CD4-positive, alpha-beta T cell treated with Interferon gamma for 1 hour (primary cell): ENCODE results near the gene DYSF.
"Not testable (repeated sequence)": the region's sequence is repeated elsewhere in the genome, so short reads cannot be mapped to it uniquely, and the experiment has no call there.

Experiments used
- DNase-seq: peaks from one replicate; pipeline ENCODE4 v3.0.0-alpha.2; 2020

Gene DYSF

GRCh38 chr2:71473346-71474031 lies 20.1 kb downstream of the DYSF start:
- no peak for DNase-seq

- peak; percentile 11 for DNase-seq
These were observed 20.9 kb downstream of the DYSF start for GRCh38 chr2:71474116-71474743.

- no peak for DNase-seq
These were observed 21.5 kb downstream of the DYSF start for GRCh38 chr2:71474744-71475397.

GRCh38 chr2:71476495-71476894 lies 23.1 kb downstream of the DYSF start:
- no peak for DNase-seq

- peak; percentile 36 for DNase-seq
These were observed 23.9 kb downstream of the DYSF start for GRCh38 chr2:71477231-71477691.

- DNase-seq, result no peak
These were observed 25.4 kb downstream of the DYSF start for GRCh38 chr2:71478806-71479205.

GRCh38 chr2:71479261-71479660 lies 25.9 kb downstream of the DYSF start:
- no peak for DNase-seq

GRCh38 chr2:71481111-71481510 lies 27.8 kb downstream of the DYSF start:
- no peak for DNase-seq

GRCh38 chr2:71482055-71482454 lies 28.7 kb downstream of the DYSF start:
- no peak for DNase-seq

- DNase-seq, result no peak
These were observed 29.9 kb downstream of the DYSF start for GRCh38 chr2:71483246-71483645.

- DNase-seq, result no peak
These were observed 31.0 kb downstream of the DYSF start for GRCh38 chr2:71484354-71484753.

GRCh38 chr2:71486881-71487640 lies 33.7 kb downstream of the DYSF start:
- DNase-seq, result no peak

GRCh38 chr2:71491551-71491950 lies 38.2 kb downstream of the DYSF start:
- not testable (repeated sequence) for DNase-seq

GRCh38 chr2:71492112-71492511 lies 38.8 kb downstream of the DYSF start:
- DNase-seq, result no peak

GRCh38 chr2:71494091-71494490 lies 40.7 kb downstream of the DYSF start:
- no peak for DNase-seq

- DNase-seq, result no peak
These were observed 41.3 kb downstream of the DYSF start for GRCh38 chr2:71494523-71495155.

- DNase-seq, result no peak
These were observed 42.9 kb downstream of the DYSF start for GRCh38 chr2:71496156-71496770.

GRCh38 chr2:71498261-71498701 lies 44.9 kb downstream of the DYSF start:
- no peak for DNase-seq

- DNase-seq, result no peak
These were observed 46.3 kb downstream of the DYSF start for GRCh38 chr2:71499691-71500090.

- DNase-seq, result peak; percentile 9
These were observed 47.2 kb downstream of the DYSF start for GRCh38 chr2:71500426-71501079.

GRCh38 chr2:71502941-71503738 lies 49.8 kb downstream of the DYSF start:
- no peak for DNase-seq
